GM18861 (cell line): ENCODE measurements around the gene GRAP2.

Experiments
- ATAC-seq: cut with Tn5 transposase; IDR thresholded peaks from one replicate; pipeline ENCODE4 v1.9.1; 2021; ENCODE audit not compliant: unreplicated experiment

GRAP2 gene

DNA sequence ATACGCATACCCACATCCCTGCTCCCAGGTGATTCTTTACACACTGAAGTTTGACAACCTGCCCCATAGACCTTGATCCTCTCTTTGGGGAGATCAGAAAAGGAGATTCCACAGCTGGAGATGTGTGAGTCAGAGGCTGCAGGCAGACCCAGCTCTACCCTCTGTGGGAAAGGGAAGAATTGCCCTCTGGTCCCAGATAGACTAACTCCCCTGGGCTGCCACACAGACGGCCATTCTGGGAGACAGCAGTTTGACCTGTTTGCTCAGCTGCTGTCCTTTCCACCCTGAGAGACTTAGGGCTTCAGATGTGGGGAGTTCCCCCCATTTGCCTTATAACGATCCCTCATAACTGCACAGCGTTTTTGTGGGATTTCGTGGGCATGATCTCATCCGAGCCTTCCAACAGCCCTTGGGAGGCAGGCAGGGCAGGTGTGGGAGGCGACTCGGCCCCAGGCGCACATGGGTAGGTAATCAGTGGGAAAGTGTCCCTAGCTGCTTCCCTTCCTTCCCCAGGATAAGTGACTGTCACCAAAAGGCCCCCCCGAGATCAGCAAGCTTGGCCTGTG lies 107.9 kb downstream of the GRAP2 start:
- ATAC-seq: no peak

DNA sequence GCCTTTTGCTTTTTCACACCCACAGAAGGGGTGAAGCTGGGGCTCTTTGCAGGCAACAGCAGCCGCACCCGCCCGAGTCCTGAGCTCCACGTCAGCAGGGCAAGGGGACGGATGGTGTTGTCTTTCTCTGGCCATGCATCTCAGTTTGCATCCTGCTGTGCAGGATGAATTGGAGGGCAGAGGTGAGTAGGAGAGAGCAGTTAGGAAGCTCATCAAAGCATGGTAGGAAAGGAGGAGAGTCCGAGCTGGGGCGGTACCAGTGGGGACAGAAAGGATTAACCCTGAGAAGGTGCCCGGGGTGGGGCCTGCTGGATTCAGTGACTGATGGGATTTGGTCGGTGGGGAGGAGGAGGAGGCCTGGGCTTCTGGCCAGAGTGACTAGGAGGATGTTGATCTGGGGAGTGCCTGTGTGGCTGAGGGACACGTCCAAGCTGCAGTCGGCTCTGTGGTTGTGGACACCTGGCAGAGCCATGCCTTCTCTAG lies 108.4 kb downstream of the GRAP2 start:
- ATAC-seq: no peak

DNA sequence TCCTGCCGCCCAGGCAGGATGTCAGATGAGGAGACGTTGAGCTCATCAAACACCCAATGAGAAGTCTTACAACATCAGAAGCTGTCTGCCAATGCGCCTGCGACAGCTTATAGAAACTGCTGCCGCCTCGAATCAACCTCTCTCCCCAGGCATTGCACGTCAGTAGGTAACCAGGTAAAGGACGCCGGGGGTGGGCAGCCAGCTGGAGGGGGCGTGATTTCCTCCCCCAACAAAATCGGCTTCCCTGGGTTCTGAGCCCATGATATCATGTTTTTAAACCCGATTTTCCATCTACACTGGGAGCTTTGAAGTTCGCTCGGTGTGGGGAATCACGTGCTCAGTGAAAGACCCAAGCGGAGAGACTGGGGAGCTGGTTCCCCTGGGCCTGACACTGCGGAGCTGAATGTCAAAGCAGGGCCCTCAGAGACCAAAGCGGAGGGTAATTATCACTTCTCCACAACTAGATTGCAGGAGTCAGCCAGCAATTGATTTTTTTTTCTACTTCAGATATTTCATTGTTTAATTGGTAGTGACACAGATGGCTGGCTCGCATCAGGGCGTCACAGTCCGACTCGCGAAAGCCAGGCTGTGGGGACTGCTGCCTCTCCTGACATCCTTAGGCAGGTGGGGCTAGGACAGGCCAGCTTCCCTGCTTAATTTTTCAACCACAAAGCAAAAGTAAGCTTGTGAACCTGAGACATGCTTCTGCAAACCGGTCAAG lies 109.2 kb downstream of the GRAP2 start:
- no peak for ATAC-seq

DNA sequence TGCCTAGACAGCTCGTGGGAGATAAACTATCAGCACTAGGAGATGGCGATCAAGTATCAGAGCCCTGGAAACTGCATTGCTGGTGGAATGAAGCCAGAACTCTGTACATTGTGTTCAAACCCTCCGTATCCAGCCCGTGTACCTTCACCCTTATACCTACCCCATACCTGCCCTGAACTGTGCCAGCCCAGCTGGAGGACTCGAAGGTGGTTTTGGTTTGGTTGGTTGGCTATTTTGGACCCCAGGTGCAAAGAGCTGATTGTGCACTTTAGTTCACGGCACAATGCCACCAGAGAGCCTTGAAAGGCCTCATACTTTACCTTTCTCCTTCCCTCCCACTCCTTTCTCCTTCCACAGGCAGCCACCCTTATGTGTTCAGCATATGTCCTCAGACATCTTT lies 109.9 kb downstream of the GRAP2 start:
- no peak for ATAC-seq

DNA sequence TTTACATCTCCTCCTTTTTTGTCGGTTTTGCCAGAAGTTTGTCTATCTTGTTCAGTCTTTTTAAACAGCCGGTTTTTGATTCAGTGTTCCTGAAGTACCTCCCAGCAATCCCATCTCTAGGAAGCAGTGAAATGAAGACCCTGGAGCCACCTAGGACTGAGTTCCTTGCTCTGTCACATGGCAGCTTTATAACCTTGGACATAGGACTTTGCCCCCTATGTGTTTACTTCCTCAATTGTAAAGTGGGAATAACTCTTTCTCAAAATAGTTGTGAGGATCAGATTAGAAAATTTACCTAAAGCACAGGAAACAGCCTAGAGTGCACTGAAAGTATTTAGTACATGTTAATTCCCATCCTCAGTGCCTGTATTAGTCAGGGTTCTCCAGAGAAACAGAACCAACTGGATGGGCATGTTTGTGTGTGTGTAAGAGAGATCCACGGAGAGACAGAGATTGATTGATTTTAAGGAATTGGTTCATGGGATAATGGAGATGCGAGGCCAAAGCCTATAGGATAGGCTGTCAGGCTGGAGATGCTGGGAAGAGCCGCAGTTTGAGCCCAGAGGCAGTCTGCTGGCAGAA lies 113.9 kb downstream of the GRAP2 start:
- ATAC-seq: no peak

DNA sequence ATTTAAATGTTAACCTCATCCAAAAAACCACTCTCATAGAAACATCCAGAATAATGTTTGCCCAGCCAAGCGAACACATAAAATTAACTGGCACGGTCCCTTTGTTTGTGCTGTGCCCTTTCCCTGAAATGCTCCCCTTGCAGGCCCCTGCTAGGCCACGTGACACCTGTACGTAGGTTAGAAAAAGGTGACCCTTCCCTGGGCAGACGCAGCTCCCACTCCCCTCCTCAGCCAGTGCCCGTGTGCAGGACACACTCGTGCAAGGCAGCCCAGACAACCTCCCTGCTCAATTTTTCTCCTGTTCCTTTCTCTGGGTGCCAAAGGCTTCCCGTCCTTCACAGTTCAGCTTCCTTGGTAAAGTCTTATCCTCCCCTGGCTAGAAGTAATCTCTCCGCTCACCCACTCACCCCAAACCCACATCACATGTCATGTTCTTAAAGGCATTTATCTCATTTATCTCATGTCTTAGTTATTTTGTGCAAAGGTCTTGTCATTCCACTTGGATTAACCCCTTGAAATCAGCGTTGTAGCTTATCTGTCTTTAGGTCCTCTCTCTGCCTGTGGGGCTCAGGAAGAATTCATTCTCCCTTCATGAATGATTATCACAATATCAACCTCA lies 114.6 kb downstream of the GRAP2 start:
- ATAC-seq: no peak

DNA sequence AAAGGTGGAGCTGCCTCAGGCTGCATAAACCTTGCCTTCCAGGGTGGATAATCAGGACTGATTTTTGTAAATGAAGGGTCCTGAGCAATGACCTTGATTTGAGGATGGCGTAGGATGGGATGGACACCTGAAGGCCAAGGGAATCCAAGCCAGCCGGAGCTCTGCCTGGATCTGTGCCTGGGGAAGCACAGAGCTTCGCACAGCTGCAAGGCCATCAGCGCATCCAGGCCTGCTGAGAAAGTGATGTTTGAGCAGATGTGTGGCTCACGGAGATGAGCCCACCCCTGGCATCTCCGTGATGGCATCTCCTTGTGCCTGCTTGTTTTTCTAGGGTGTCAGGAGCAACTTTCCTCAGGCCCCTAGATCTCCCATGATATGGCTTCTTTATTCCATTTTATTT lies 117.2 kb downstream of the GRAP2 start:
- no peak for ATAC-seq

DNA sequence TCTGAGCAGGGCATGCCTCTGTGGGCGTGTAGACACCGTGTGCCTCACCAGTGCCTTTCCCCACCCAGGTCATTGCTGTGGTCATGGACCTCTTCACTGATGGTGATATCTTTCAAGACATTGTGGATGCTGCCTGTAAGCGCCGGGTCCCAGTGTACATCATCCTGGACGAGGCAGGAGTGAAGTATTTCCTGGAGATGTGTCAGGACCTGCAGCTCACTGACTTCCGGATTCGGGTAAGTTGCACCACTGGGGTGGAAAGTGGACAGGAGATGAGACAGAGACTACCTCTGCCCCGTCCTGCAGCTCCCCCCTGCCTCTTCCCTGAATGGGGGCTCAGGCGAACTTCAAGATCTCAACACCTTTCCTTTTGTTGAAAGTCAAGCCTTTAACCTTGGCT lies 118.2 kb downstream of the GRAP2 start:
- ATAC-seq: no peak

DNA sequence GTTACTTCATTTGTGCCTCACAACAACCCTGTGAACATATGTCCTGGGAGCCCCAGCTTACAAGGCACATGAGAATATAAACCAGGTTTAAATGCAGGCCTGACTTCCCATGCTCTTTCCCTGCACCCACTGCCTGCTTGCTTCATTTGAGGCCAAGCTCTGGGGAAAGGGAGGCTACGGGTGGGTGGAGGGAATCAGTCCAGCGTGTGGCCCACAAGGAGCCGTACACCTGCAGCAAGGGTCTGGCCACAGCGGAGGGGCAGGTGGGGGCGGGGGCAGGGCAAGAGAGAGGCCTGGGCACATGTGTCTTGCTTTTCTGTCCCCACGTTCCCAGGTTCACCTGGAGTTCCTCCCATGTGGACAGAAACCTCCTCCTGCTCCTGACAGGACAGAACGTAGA lies 120.1 kb downstream of the GRAP2 start:
- ATAC-seq: no peak

DNA sequence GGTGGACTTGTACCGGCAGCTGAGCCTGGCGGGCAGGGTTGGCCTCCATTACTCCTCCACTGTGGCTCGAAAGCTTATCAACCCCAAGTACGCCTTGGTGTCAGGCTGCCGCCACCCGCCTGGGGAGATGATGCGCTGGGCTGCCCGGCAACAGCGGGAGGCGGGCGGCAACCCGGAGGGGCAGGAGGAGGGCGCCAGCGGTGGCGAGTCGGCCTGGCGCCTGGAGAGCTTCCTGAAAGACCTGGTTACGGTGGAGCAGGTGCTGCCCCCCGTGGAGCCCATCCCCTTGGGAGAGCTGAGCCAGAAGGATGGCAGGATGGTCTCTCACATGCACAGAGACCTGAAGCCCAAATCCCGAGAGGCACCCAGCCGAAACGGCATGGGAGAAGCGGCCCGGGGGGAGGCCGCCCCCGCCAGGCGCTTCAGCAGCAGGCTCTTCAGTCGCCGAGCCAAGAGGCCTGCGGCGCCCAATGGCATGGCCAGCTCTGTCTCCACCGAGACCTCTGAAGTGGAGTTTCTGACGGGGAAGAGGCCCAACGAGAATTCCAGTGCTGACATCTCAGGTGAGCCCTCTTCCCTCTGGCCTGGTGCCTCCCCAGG lies 120.6 kb downstream of the GRAP2 start:
- no peak for ATAC-seq

DNA sequence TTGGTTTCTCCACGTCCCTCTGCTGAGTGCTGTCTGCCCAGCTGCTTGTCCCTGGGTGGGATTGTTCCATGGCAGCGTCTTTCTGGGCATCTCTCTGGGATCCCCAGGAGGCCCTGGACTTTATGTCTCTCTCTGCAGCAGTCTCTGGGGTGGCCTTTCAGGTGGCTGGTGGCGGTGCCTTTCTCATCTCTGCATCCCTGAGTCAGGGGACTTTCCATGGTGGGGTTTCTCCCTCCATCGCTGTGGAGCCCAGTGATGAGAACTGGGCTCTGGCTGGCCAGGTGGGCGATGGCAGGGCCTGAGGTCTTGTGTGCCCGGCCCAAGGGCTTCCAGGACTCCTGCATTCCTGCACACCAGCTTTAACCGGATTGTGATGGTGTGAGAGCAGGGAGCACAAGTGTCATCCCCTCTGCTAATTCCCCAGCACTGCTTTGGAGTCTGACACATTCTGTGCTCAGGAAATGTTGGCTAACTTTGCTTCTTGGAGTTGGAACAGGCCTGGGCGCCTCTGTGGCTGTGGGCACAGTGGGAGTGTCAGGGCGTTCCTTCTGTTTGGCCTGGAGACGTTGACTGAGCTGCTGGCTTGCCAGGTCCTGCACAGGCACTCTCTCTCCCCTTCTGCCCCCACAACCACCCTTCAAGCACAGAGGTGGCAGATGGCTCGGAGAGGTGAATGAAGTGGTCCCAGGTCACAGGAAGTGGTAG lies 121.8 kb downstream of the GRAP2 start:
- ATAC-seq: no peak
